SHP77 (cell line): ENCODE data around the gene TMPRSS3.

Experiments used
- DNase-seq, 2 experiments: peaks; one replicate each; lab custom pipeline; 2025; lab: John Stamatoyannopoulos, UW

The TMPRSS3 gene

GRCh38 chr21:42407476-42407875 lies 11.6 kb upstream of the TMPRSS3 start:
- DNase-seq: no peak

- no peak for DNase-seq
Observed at GRCh38 chr21:42406866-42407265, 11.0 kb upstream of the TMPRSS3 start.

- no peak for DNase-seq
Observed at GRCh38 chr21:42406201-42406621, 10.4 kb upstream of the TMPRSS3 start.

GRCh38 chr21:42405064-42406013 lies 9.5 kb upstream of the TMPRSS3 start:
- DNase-seq: no peak

GRCh38 chr21:42404539-42404938 lies 8.7 kb upstream of the TMPRSS3 start:
- no peak for DNase-seq

- no peak for DNase-seq
Observed at GRCh38 chr21:42403611-42404231, 7.9 kb upstream of the TMPRSS3 start, which contains the start of gene UBASH3A. TSS of gene UBASH3A (plus strand) at chr21:42403902. CDS start at chr21:42403946, 44 bp downstream.

GRCh38 chr21:42401820-42402251 lies 6.0 kb upstream of the TMPRSS3 start:
- DNase-seq: no peak

- DNase-seq: no peak
Observed at GRCh38 chr21:42401154-42401553, 5.3 kb upstream of the TMPRSS3 start.

GRCh38 chr21:42400525-42400924 lies 4.7 kb upstream of the TMPRSS3 start:
- DNase-seq: no peak

GRCh38 chr21:42398436-42399028 lies 2.7 kb upstream of the TMPRSS3 start:
- no peak for DNase-seq

GRCh38 chr21:42397746-42398394 lies 2.0 kb upstream of the TMPRSS3 start:
- no peak for DNase-seq

GRCh38 chr21:42396799-42397745 lies 1.2 kb upstream of the TMPRSS3 start:
- no peak for DNase-seq

- no peak for DNase-seq
Observed at GRCh38 chr21:42395302-42395701, 550 bp downstream of the TMPRSS3 start.

GRCh38 chr21:42393443-42393950 lies 2.4 kb downstream of the TMPRSS3 start:
- no peak for DNase-seq

GRCh38 chr21:42392731-42393442 lies 3.0 kb downstream of the TMPRSS3 start:
- DNase-seq: no peak

- DNase-seq: no peak
Observed at GRCh38 chr21:42391297-42391696, 4.6 kb downstream of the TMPRSS3 start.

GRCh38 chr21:42390696-42391095 lies 5.2 kb downstream of the TMPRSS3 start:
- DNase-seq: no peak

GRCh38 chr21:42390193-42390592 lies 5.7 kb downstream of the TMPRSS3 start:
- DNase-seq: no peak

GRCh38 chr21:42389449-42389835 lies 6.4 kb downstream of the TMPRSS3 start:
- DNase-seq: peak; percentile 76 to 81
